Uterus (tissue), 4 donors: Measurements from ENCODE around the gene USB1. TPM values are rescaled to one million over a fixed set of nuclear protein-coding genes. Genes with fewer than 3 reads are reported as not detected.

ENCODE experiments used
- DNase-seq, 2 donors: peaks; one replicate each; pipeline ENCODE4 v3.0.0-alpha.2; 2019 to 2020
- H3K27ac ChIP-seq, 2 donors: fragments of 200-600 bp; sonication (generic); 1 replicate in 1 of 2; 2 replicates in 1 of 2; pipeline ENCODE4 v1.5.1; 2016 to 2018
- H3K27me3 ChIP-seq, 2 donors: fragments of 200-600 bp; sonication (generic); one replicate each; pipeline ENCODE4 v1.5.1; 2018 to 2019; ENCODE audit warnings: control low read depth in 1 of 2
- H3K36me3 ChIP-seq, 2 donors: fragments of 200-600 bp; sonication (generic); one replicate each; pipeline ENCODE4 v1.5.1; 2019; ENCODE audit warnings: control low read depth in 1 of 2
- H3K4me1 ChIP-seq, 2 donors: fragments of 200-600 bp; sonication (generic); one replicate each; pipeline ENCODE4 v1.5.1; 2018 to 2019; ENCODE audit warnings: control low read depth in 1 of 2
- H3K4me3 ChIP-seq, 2 donors: fragments of 200-600 bp; sonication (generic); 1 replicate in 1 of 2; 2 replicates in 1 of 2; pipeline ENCODE4 v1.5.1; 2018 to 2019; ENCODE audit warnings: mild to moderate bottlenecking in 1 of 2
- H3K9me3 ChIP-seq, 2 donors: fragments of 200-600 bp; sonication (generic); one replicate each; pipeline ENCODE4 v1.5.1; 2019; ENCODE audit warnings: control low read depth in 1 of 2
- CTCF ChIP-seq, 4 experiments: fragments of 200-600 bp in 2 of 4; fragments of 450-650 bp in 2 of 4; sonication (generic) in 2 of 4; IDR thresholded peaks; one replicate each; pipeline ENCODE4 v1.5.1; 2016 to 2019; ENCODE audit warnings: antibody characterized with exemption in 4 of 4, mild to moderate bottlenecking in 2 of 4, moderate library complexity in 1 of 4
- POLR2A ChIP-seq, 2 donors: fragments of 450-650 bp; IDR thresholded peaks; one replicate each; pipeline ENCODE4 v1.6.1; 2016; ENCODE audit warnings: antibody characterized with exemption in 2 of 2, mild to moderate bottlenecking in 1 of 2, moderate library complexity in 1 of 2
- intact Hi-C: fragments of 100-400 bp; cut with DNase I; formaldehyde crosslinking; loops from one replicate; pipeline ENCODE4 v1.15.1; 2023; ENCODE audit warnings: low total_unique reads
- total RNA-seq, 4 donors: library from RNA; depleted of rRNA in 3 of 4; stranded (reverse); fragments of >200 nt in 3 of 4; gene quantifications; one replicate each; pipeline versions ENCODE4 v1.1.0 to v1.2.4, GENCODE V29; 2014 to 2023
- donor health status: DM: yes; HTN: yes; CAD: no.

The USB1 gene
- total RNA-seq, 4 donors from 2014 or later, result 2.0 to 34.9 (median 14.9) TPM

DNA sequence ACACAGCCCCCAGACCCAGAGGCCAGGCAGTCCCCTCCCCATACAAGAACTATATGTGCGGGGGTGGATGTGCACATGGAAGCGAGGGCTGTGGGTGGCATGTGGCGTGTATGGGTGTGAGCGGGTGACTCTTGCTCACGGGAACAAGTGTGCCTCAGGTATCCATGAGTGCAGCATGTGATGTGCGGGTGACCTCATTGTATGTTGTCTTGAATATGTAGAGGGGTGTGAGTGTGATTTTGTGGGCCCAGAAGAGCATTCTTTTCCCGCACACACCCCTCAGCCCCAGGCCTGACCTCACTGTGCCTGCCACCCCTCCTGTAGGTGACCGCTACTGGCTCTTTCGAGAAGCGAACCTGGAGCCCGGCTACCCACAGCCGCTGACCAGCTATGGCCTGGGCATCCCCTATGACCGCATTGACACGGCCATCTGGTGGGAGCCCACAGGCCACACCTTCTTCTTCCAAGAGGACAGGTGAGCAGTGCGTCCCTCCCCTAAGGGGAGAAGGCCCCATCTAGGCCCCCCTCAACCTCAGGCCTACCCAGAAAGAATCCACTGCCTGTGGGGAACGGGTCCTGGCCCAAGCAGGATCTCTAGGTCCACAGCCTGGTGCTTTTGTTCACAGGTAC, 41.8 kb downstream of the USB1 start:
- no peaks in the 10 kb centered on the region for H3K4me1 ChIP-seq
- H3K27ac ChIP-seq, result no peak overlapping the region
- intact Hi-C loops, result no loop called here
- H3K27me3 ChIP-seq, result no peaks in the 10 kb centered on the region
- no peak overlapping the region for H3K4me3 ChIP-seq
- no peak for TF ChIP-seq POLR2A (IDR thresholded peaks at IDR 0.05)
- TF ChIP-seq CTCF (IDR thresholded peaks at IDR 0.05), result no peak
- H3K9me3 ChIP-seq, result no peaks in the 10 kb centered on the region
- H3K36me3 ChIP-seq, result no peaks in the 10 kb centered on the region
- DNase-seq, result no peak

GRCh38 chr16:58043571-58044155, 42.5 kb downstream of the USB1 start:
- Histone ChIP-seq H3K4me3 (no peak overlapping the region), H3K27ac (no peak overlapping the region), H3K27me3 (no peaks in the 10 kb centered on the region), H3K36me3 (no peaks in the 10 kb centered on the region), H3K4me1 (no peaks in the 10 kb centered on the region), H3K9me3 (no peaks in the 10 kb centered on the region)
- TF ChIP-seq CTCF (IDR thresholded peaks at IDR 0.05), result no peak
- TF ChIP-seq POLR2A (IDR thresholded peaks at IDR 0.05), result no peak
- intact Hi-C loops, result no loop called here
- no peak for DNase-seq

GRCh38 chr16:58044266-58045019, 43.2 kb downstream of the USB1 start:
- H3K27ac ChIP-seq, result no peak overlapping the region
- TF ChIP-seq POLR2A (IDR thresholded peaks at IDR 0.05), result no peak
- no peak for TF ChIP-seq CTCF (IDR thresholded peaks at IDR 0.05)
- H3K27me3 ChIP-seq, result no peaks in the 10 kb centered on the region
- H3K36me3 ChIP-seq, result no peaks in the 10 kb centered on the region
- H3K4me1 ChIP-seq, result no peaks in the 10 kb centered on the region
- DNase-seq, result no peak
- intact Hi-C loops, result no loop called here
- no peaks in the 10 kb centered on the region for H3K9me3 ChIP-seq
- H3K4me3 ChIP-seq, result no peak overlapping the region

GRCh38 chr16:58045096-58045495, 43.9 kb downstream of the USB1 start:
- H3K27ac ChIP-seq, result no peak overlapping the region
- intact Hi-C loops, result no loop called here
- no peaks in the 10 kb centered on the region for H3K36me3 ChIP-seq
- DNase-seq, result no peak
- H3K4me1 ChIP-seq, result no peaks in the 10 kb centered on the region
- TF ChIP-seq CTCF (IDR thresholded peaks at IDR 0.05), result no peak
- no peaks in the 10 kb centered on the region for H3K9me3 ChIP-seq
- no peaks in the 10 kb centered on the region for H3K27me3 ChIP-seq
- H3K4me3 ChIP-seq, result no peak overlapping the region
